ENCODE results near the gene NBEA. TPM values are rescaled to one million over a fixed set of nuclear protein-coding genes. Genes with fewer than 3 reads are reported as not detected.
"Not testable (repeated sequence)": the region's sequence is repeated elsewhere in the genome, so short reads cannot be mapped to it uniquely, and the experiment has no call there.

NBEA gene
- total RNA-seq, 1 experiment from 2014 or later, result 5.1 TPM

DNA sequence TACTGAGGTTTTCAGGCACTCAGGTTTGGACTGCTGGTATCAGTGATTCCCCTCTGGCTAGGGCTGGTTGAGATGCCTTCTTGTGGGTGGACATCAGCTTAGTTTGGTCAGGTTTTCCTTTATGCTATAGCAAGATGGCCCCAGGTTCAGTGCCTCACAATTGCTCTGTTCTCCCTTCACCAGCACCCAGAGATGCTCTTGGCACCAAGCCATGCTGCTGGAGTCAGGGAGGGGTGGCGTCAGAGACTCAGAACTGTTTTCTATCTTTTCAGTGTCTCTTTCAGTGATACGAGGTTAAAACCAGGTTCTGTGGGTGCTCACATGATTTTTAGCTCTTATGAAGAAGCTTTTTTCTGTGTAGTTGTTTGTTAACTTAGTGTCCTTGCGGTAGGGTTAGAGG is 96.9 kb downstream of the NBEA start:
- in situ Hi-C loops (cut with HindIII; ENCODE audit: low sequenced_read_pairs), result no loop called here
- no peak for DNase-seq (ENCODE audit: low spot score)

DNA sequence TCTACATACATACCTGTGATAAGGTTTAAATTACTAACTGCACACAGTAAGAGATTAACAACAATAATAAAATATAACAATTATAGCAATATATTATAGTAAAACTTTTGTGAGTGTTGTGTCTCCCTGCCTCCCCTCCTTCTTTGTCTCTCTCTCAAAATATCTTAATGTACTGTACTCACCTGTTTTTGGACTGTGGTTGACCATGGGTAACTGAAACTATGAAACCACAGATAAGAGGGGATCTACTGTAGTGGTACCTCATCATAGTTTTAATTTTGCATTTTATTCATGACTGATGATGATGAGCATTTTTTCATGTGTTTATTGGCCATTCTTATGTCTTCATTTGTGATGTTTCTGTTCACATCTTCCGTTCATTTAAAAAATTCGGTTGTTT is 104.5 kb downstream of the NBEA start:
- no peak for DNase-seq (ENCODE audit: low spot score)
- in situ Hi-C loops (cut with HindIII; ENCODE audit: low sequenced_read_pairs), result no loop called here

DNA sequence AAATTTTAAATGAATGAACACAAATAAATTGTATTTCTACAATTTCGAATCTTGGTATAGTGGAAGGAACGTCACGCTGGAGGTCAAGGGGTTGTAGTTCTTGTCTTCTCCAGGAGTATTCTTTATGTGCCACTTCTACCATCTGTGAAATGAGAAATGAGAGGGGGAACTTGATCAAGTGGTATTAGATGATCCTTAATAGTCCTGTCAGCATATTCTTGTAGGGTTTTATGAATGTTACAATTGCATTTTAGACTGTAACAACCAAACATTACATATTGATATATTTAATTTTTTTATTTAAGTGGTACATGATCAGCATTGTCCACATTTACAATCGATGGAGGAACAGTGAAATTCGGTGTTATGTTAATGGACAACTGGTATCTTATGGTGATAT is 113.6 kb downstream of the NBEA start:
- in situ Hi-C loops (cut with HindIII; ENCODE audit: low sequenced_read_pairs), result no loop called here
- no peak for DNase-seq (ENCODE audit: low spot score)

DNA sequence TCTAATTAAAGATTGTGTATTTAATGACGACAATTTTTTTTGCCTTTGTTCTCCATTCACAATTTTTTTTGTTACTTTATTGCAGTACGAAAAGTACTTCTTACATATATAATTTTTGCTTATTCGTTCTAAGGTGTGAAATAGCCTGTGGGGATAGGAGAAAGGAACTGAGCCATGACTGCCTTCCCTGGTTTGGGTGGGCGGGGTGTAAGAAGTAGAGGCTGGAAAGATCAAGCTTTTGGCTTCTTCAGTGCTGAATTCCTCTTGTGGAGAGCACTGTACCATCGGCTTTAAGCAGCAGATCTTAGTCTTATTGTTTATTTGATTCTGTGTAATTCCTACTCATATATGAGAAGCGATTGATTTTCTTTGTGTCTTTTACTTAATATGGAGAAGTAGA is 115.8 kb downstream of the NBEA start:
- DNase-seq (ENCODE audit: low spot score), result no peak
- in situ Hi-C loops (cut with HindIII; ENCODE audit: low sequenced_read_pairs), result no loop called here

DNA sequence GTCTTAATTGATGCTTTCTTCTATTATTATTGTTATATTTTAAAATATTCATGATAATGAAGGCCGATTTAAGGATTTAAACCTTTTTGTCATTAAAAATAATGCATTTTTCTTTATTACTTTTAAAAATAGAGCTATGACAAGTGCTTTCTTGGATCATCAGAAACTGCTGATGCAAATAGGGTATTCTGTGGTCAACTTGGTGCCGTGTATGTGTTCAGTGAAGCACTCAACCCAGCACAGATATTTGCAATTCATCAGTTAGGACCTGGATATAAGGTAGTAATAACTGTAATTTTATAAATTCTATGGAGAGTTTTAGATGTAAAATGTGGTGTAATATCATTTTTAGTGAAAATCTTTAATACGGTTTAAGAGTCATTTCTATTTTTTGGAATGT is 116.5 kb downstream of the NBEA start:
- DNase-seq (ENCODE audit: low spot score); in situ Hi-C loops (cut with HindIII; ENCODE audit: low sequenced_read_pairs): not testable (repeated sequence)

- no peak for DNase-seq (ENCODE audit: low spot score)
- in situ Hi-C loops (cut with HindIII; ENCODE audit: low sequenced_read_pairs), result no loop called here
Observed at GRCh38 chr13:35086667-35087066, 144.6 kb downstream of the NBEA start.

DNA sequence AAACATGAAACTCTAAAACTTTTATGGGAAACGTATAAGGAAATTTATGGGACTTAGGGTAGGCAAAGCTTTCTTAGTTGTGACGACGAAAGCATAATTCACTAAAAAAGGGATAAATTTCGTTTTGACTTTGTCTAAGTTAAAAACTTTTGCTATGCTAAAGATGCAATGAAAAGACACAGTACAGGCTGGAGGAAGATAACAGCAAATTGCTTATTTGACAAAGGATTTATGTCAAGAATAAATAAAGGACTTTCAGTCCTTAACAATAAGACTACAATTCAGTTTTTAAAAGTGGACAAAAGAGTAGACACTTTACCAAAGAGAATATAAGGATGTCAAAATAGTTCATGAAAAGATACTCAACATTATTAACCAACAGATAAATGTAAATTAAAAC is 150.2 kb downstream of the NBEA start:
- DNase-seq (ENCODE audit: low spot score), result no peak
- in situ Hi-C loops (cut with HindIII; ENCODE audit: low sequenced_read_pairs), result no loop called here

- in situ Hi-C loops (cut with HindIII; ENCODE audit: low sequenced_read_pairs), result no loop called here
- DNase-seq (ENCODE audit: low spot score), result no peak
Observed at GRCh38 chr13:35092751-35093150, 150.7 kb downstream of the NBEA start.

- DNase-seq (ENCODE audit: low spot score), result no peak
- in situ Hi-C loops (cut with HindIII; ENCODE audit: low sequenced_read_pairs), result no loop called here
Observed at GRCh38 chr13:35093356-35093755, 151.3 kb downstream of the NBEA start.

DNA sequence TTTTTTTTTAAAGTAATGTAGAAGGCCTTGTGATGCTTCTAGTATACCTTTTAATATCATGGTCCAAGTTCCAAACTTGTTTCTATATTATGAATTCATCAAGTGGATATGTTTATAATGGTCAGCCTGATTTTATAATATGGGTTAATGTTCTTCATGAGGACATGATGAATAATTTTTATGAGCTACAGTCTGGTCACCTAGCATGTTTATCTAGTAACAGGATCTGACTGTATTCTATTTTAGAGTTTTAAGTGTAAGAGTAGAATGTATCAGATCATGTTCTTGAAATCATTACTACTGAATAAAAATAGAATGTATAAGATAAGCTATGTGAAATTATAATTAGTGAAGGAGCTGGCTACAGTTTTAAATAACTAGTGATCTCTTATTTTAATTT is 164.7 kb downstream of the NBEA start:
- in situ Hi-C loops (cut with HindIII; ENCODE audit: low sequenced_read_pairs); DNase-seq (ENCODE audit: low spot score): not testable (repeated sequence)

DNA sequence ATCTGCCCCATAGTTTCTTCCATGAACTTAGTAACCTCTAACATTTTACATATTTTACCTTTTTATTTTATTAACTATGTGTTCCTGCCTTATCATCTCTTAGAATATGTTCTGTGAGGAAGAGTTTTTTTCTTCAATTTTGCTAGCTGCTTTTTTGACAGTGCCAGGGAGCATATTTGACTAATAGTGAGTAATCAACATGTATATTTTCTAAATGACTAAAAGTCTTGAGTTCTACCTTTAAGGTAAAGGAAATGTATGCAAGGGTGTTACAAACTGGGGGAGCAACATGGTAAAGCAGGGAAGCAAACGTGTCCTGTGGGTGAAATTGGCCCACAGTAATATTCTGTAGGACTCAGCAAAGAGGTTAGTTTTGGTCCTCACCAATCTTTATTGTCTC is 165.5 kb downstream of the NBEA start:
- DNase-seq (ENCODE audit: low spot score), result no peak
- in situ Hi-C loops (cut with HindIII; ENCODE audit: low sequenced_read_pairs), result no loop called here

GRCh38 chr13:35113612-35114011 is 171.5 kb downstream of the NBEA start:
- DNase-seq (ENCODE audit: low spot score); in situ Hi-C loops (cut with HindIII; ENCODE audit: low sequenced_read_pairs): not testable (repeated sequence)

GRCh38 chr13:35127466-35127865 is 185.4 kb downstream of the NBEA start:
- no peak for DNase-seq (ENCODE audit: low spot score)
- in situ Hi-C loops (cut with HindIII; ENCODE audit: low sequenced_read_pairs), result no loop called here

DNA sequence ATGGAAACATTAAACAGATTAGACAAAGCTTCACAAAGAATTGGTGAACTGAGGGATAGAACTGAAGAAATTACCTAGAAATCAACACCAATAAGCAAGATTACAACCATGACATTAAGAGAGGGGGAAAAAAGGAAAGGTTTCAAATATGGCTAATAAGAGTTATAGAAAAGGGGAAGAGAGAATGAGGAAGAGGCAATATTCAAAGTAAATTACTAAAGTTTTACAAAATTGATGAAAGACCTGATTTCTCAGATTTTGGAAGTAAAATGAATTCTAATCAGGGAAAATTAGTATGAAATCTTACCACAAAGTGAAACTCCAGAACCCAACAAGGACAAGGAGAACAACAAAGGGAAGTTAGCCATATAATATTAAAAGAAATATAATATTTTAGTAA is 187.4 kb downstream of the NBEA start:
- in situ Hi-C loops (cut with HindIII; ENCODE audit: low sequenced_read_pairs), result no loop called here
- DNase-seq (ENCODE audit: low spot score), result no peak

GRCh38 chr13:35131471-35131870 is 189.4 kb downstream of the NBEA start:
- in situ Hi-C loops (cut with HindIII; ENCODE audit: low sequenced_read_pairs), result no loop called here
- no peak for DNase-seq (ENCODE audit: low spot score)

DNA sequence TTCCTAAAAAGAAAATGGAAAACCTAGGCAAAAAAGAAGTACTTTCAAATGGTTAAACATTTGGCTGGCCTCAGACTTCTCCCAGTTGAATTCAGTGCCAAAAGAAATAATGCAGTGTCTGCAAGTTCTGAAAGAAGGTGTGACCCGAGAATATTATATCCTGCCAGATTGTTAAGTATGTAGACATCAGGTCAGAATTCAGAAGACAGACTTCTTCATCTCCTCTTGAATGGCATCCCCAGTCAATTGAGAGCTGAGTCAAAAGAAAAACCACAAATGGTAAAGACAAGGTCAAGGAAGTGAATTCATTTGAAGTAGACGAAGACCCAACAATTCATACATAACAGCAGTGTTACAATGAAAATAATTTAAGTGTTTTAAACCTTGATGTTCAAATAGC is 194.5 kb downstream of the NBEA start:
- in situ Hi-C loops (cut with HindIII; ENCODE audit: low sequenced_read_pairs), result no loop called here
- DNase-seq (ENCODE audit: low spot score), result no peak

DNA sequence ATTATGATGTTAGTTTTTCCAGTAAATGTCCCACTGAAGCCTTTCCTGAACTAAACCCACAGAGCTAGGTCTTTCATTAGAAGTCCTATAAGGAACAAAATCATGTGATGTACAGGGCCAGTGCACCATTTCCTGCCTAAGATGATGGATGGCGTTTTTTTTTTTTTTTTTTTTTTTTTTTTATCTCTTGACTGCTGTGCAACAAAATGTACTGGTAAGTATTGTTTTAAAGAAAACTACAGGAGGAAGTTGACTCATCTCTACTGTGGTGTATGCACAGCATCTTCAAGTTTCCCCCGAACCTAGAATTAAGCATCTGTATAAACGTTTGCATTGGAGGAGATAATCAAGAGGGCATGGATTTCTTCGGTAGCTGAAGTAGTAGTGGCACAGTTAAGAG is 197.5 kb downstream of the NBEA start:
- in situ Hi-C loops (cut with HindIII; ENCODE audit: low sequenced_read_pairs), result no loop called here
- DNase-seq (ENCODE audit: low spot score), result no peak

- in situ Hi-C loops (cut with HindIII; ENCODE audit: low sequenced_read_pairs), result no loop called here
- DNase-seq (ENCODE audit: low spot score), result no peak
Observed at GRCh38 chr13:35140321-35140720, 198.3 kb downstream of the NBEA start.

- no peak for DNase-seq (ENCODE audit: low spot score)
- in situ Hi-C loops (cut with HindIII; ENCODE audit: low sequenced_read_pairs), result no loop called here
Observed at GRCh38 chr13:35140831-35141230, 198.8 kb downstream of the NBEA start.

DNA sequence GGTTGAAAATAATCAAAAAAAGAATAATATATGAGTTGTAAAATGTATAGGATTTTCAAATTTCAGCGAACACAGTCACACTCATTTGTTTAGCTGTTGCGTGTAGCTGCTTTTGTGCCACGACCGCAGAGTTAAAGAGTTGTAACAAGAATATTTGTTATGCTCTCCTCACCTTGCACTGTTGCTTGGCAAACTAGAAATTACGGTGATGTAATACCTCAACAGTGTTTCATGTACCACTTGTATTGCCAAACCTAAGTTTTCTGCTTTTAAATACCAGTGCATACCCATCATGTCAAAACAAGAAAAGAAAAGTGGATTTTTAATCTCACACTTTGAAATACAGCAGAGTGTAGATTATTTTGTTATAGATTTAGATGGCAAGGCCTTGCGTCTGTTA is 201.1 kb downstream of the NBEA start:
- no peak for DNase-seq (ENCODE audit: low spot score)
- in situ Hi-C loops (cut with HindIII; ENCODE audit: low sequenced_read_pairs), result no loop called here

DNA sequence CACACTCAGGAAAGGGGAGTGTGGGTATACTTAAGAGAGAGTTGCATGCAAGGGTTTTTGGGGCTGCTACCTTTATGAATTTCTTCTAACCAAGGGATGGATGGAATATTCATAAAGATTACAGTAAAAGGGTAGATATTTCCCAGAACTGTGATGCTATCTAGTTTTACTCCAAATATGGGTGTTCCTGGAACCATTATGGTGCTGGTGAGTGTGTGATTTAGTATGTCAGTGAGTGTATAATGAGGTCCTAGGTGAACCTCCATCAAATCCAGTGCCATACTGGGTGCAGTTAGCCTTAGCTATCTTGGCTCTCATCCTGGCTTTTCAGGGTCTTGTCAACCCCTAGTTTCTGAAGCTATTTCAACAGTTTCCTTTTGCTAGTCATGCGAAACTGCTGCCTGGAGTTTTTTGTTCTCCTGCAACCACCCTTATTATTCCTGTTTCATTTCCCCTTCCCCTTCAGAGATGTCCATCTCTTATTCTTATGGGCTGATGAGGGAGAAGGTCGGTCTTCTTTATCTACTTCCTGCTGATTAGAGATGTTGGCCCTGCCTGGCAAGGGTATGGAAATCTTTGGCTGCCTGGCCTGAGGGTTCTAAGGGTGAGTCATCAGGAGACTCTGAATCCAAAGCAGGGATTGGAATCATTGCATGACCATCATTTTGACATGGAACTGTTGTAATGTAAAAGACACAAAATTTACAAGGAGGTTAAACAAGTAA is 202.3 kb downstream of the NBEA start:
- no peak for DNase-seq (ENCODE audit: low spot score)
- in situ Hi-C loops (cut with HindIII; ENCODE audit: low sequenced_read_pairs), result no loop called here

GRCh38 chr13:35146686-35147085 is 204.6 kb downstream of the NBEA start:
- DNase-seq (ENCODE audit: low spot score), result no peak
- in situ Hi-C loops (cut with HindIII; ENCODE audit: low sequenced_read_pairs), result no loop called here

Data from G401 (cell line).